Measurements from ENCODE around the gene ABCC3. TPM values are rescaled to one million over a fixed set of nuclear protein-coding genes. Genes with fewer than 3 reads are reported as not detected.

Gene ABCC3
- total and polyA plus RNA-seq, 2 donors (not counting 3 experiments of a cell fraction or from before 2014, with no cell fraction given) = 1.1 to 2.6 TPM

- DNase-seq (ENCODE audit: low read depth, low spot score) = no peak
- Histone ChIP-seq H3K27ac (ENCODE audit: insufficient read depth, low read depth, low read length) (no peak overlapping the region), H3K4me1 (ENCODE audit: control insufficient read depth, extremely low read depth, insufficient read depth, low read length) (peaks cover 12% of the 10 kb centered on the region), H3K4me3 (replicated peaks in 1 of 3; ENCODE audit: insufficient read depth in 1 of 3, low read depth in 1 of 3, low read length in 3 of 3) (no peak overlapping the region), H3K9ac (replicated peaks; ENCODE audit: extremely low read depth, insufficient read depth, low read length) (no peak overlapping the region), H3K4me2 (ENCODE audit: insufficient read depth, low read length) (no peak overlapping the region), H3K79me2 (ENCODE audit: control insufficient read depth, insufficient read depth, low read length) (peaks cover 5% of the 10 kb centered on the region), H3K9me1 (replicated peaks; ENCODE audit: control insufficient read depth, extremely low read depth, insufficient read depth, low read length) (no peaks in the 10 kb centered on the region), H3K9me3 (replicated peaks; ENCODE audit: control insufficient read depth, insufficient read depth, low read length) (no peaks in the 10 kb centered on the region), H4K20me1 (replicated peaks; ENCODE audit: control insufficient read depth, extremely low read depth, insufficient read depth, low read length) (no peaks in the 10 kb centered on the region), H2AFZ (ENCODE audit: low read depth, low read length) (no peak overlapping the region), H3K27me3 (ENCODE audit: control insufficient read depth in 2 of 2, insufficient read depth in 2 of 2, low read length in 2 of 2) (peaks cover 9% of the 10 kb centered on the region in 2 experiments), H3K36me3 (ENCODE audit: control insufficient read depth in 2 of 2, extremely low read depth in 1 of 2, insufficient read depth in 2 of 2, low read length in 2 of 2) (no peaks in the 10 kb centered on the region)
- no peak for TF ChIP-seq POLR2AphosphoS5 (IDR thresholded peaks at IDR 0.05; ENCODE audit: insufficient read depth, low read depth, low read length)
- TF ChIP-seq MYC (IDR thresholded peaks at IDR 0.05; ENCODE audit: low read depth, low read length) = no peak
- TF ChIP-seq FOS (IDR thresholded peaks at IDR 0.05; ENCODE audit: borderline replicate concordance, insufficient read depth, low read length) = no peak
- no peak for TF ChIP-seq MAX (IDR thresholded peaks at IDR 0.05; ENCODE audit: insufficient read depth, insufficient read length)
- no peak for TF ChIP-seq CTCF (IDR thresholded peaks at IDR 0.05; ENCODE audit: extremely low read depth in 1 of 2, insufficient read depth in 1 of 2, low read depth in 1 of 2, low read length in 2 of 2)
- TF ChIP-seq GATA2 (IDR thresholded peaks at IDR 0.05; ENCODE audit: insufficient read depth, insufficient read length, low read depth, low read length) = no peak
- TF ChIP-seq JUN (IDR thresholded peaks at IDR 0.05; ENCODE audit: borderline replicate concordance, insufficient read depth, insufficient read length, low read depth) = no peak
- no peak for TF ChIP-seq POLR2A (IDR thresholded peaks at IDR 0.05; ENCODE audit: low read depth, low read length)
- TF ChIP-seq EZH2 (IDR thresholded peaks at IDR 0.05; ENCODE audit: borderline replicate concordance, low read depth, low read length, severe bottlenecking) = no peak
- BruUV-seq (replicated peaks) = no TSS peak
- no peak for FAIRE-seq
- ChIA-PET POLR2A (no interaction called here), CTCF (no interaction called here)
- dilution Hi-C loops (cut with MboI; ENCODE audit: extremely low pct_ligation_motif_present, low sequenced_read_pairs) = no loop called here
- intact Hi-C loops (cut with micrococcal nuclease) = no loop called here
Observed at GRCh38 chr17:50712641-50713040, 78.0 kb downstream of the ABCC3 start.

Data from endothelial cell of umbilical vein (primary cell).